H9 (cell line): Measurements from ENCODE around the gene ZBTB20. TPM values are rescaled to one million over a fixed set of nuclear protein-coding genes. Genes with fewer than 3 reads are reported as not detected.

Experiments
- DNase-seq: peaks from one replicate; pipeline ENCODE4 v3.0.0-alpha.2; 2017
- H2AFZ ChIP-seq: one replicate; pipeline ENCODE4 v1.6.1; 2013; ENCODE audit warnings: mild to moderate bottlenecking, low read length, control low read depth, moderate library complexity
- H2AK5ac ChIP-seq: 2 replicates; pipeline ENCODE4 v1.6.1; 2013; ENCODE audit warnings: low read length, control low read depth, mixed read lengths; ENCODE audit not compliant: insufficient read length
- H2BK120ac ChIP-seq: one replicate; pipeline ENCODE4 v1.6.1; 2013; ENCODE audit warnings: low read depth, mild to moderate bottlenecking, low read length, control low read depth, inconsistent platforms; ENCODE audit not compliant: poor library complexity, severe bottlenecking
- H2BK12ac ChIP-seq: 2 replicates; pipeline ENCODE4 v1.6.1; 2013; ENCODE audit warnings: low read length, control low read depth, mixed read lengths, low read depth; ENCODE audit not compliant: insufficient read length
- H2BK15ac ChIP-seq: 2 replicates; pipeline ENCODE4 v1.6.1; 2013; ENCODE audit warnings: low read depth, low read length, control low read depth
- H2BK20ac ChIP-seq: one replicate; pipeline ENCODE4 v1.6.1; 2013; ENCODE audit warnings: low read depth, mild to moderate bottlenecking, low read length, control low read depth, inconsistent platforms; ENCODE audit not compliant: poor library complexity, severe bottlenecking
- H2BK5ac ChIP-seq: 2 replicates; pipeline ENCODE4 v1.6.1; 2013; ENCODE audit warnings: low read length, control low read depth, mixed read lengths; ENCODE audit not compliant: insufficient read length
- H3K14ac ChIP-seq: 2 replicates; pipeline ENCODE4 v1.6.1; 2013; ENCODE audit warnings: low read length, control low read depth; ENCODE audit not compliant: insufficient read depth
- H3K18ac ChIP-seq: 2 replicates; pipeline ENCODE4 v1.6.1; 2013; ENCODE audit warnings: low read depth, mild to moderate bottlenecking, mixed read lengths, low read length, control low read depth; ENCODE audit not compliant: insufficient read length
- H3K23ac ChIP-seq: 2 replicates; pipeline ENCODE4 v1.6.1; 2013; ENCODE audit warnings: low read length, control low read depth, mixed read lengths, low read depth; ENCODE audit not compliant: insufficient read length
- H3K23me2 ChIP-seq: 2 replicates; pipeline ENCODE4 v1.6.1; 2013; ENCODE audit warnings: low read depth, mild to moderate bottlenecking, mixed read lengths, low read length, control low read depth; ENCODE audit not compliant: insufficient read length, poor library complexity, severe bottlenecking
- H3K27ac ChIP-seq: 2 replicates; pipeline ENCODE4 v1.5.1; 2013; ENCODE audit warnings: low read length, control low read depth, mixed read lengths, low read depth; ENCODE audit not compliant: insufficient read length
- H3K27me3 ChIP-seq: 2 replicates; pipeline ENCODE4 v1.6.1; 2013; ENCODE audit warnings: low read length, control low read depth, inconsistent platforms; ENCODE audit not compliant: insufficient read depth
- H3K4ac ChIP-seq: 2 replicates; pipeline ENCODE4 v1.6.1; 2013; ENCODE audit warnings: low read depth, mild to moderate bottlenecking, control low read depth, inconsistent platforms, low read length, moderate library complexity
- H3K4me1 ChIP-seq: 2 replicates; pipeline ENCODE4 v1.6.1; 2013; ENCODE audit warnings: low read length, control low read depth, inconsistent platforms; ENCODE audit not compliant: insufficient read depth
- H3K4me2 ChIP-seq: 2 replicates; pipeline ENCODE4 v1.6.1; 2013; ENCODE audit warnings: low read length, control low read depth, mixed read lengths; ENCODE audit not compliant: insufficient read length, insufficient read depth
- H3K56ac ChIP-seq: 2 replicates; pipeline ENCODE4 v1.6.1; 2013; ENCODE audit warnings: low read depth, mild to moderate bottlenecking, mixed read lengths, low read length, control low read depth; ENCODE audit not compliant: insufficient read length
- H3K79me1 ChIP-seq: 2 replicates; pipeline ENCODE4 v1.6.1; 2013; ENCODE audit warnings: low read depth, mild to moderate bottlenecking, moderate library complexity, low read length, control low read depth, inconsistent platforms; ENCODE audit not compliant: insufficient read depth, poor library complexity, severe bottlenecking
- H3K79me2 ChIP-seq: 2 replicates; pipeline ENCODE4 v1.6.1; 2013; ENCODE audit warnings: low read length, control low read depth, inconsistent platforms; ENCODE audit not compliant: insufficient read depth
- H3K9ac ChIP-seq: 2 replicates; pipeline ENCODE4 v1.6.1; 2013; ENCODE audit warnings: low read length, control low read depth, mixed read lengths; ENCODE audit not compliant: insufficient read length; ENCODE audit errors: extremely low read depth
- H3K9me3 ChIP-seq: one replicate; pipeline ENCODE4 v1.6.1; 2013; ENCODE audit warnings: low read depth, low read length, inconsistent platforms; ENCODE audit not compliant: control insufficient read depth
- H3T11ph ChIP-seq: one replicate; pipeline ENCODE4 v1.6.1; 2013; ENCODE audit warnings: mild to moderate bottlenecking, low read length, control low read depth, inconsistent platforms
- H4K20me1 ChIP-seq: one replicate; pipeline ENCODE4 v1.6.1; 2013; ENCODE audit not compliant: control insufficient read depth, insufficient read length, insufficient read depth
- H4K5ac ChIP-seq: 2 replicates; pipeline ENCODE4 v1.6.1; 2013; ENCODE audit warnings: low read depth, mild to moderate bottlenecking, mixed read lengths, low read length, control low read depth; ENCODE audit not compliant: insufficient read length
- H4K8ac ChIP-seq: replicated peaks from 2 replicates; pipeline ENCODE4 v1.6.1; 2013; ENCODE audit warnings: low read length, control low read depth, mixed read lengths, low read depth; ENCODE audit not compliant: insufficient read length
- H4K91ac ChIP-seq: 2 replicates; pipeline ENCODE4 v1.6.1; 2013; ENCODE audit warnings: low read depth, mild to moderate bottlenecking, moderate library complexity, mixed read lengths, low read length, control low read depth; ENCODE audit not compliant: insufficient read length
- H3K27ac Mint-ChIP-seq, 3 experiments: 2 replicates in 2 of 3; 3 replicates in 1 of 3; pipeline ENCODE4 v1.8.0; 2020 to 2021; ENCODE audit warnings: mixed read lengths in 3 of 3, mild to moderate bottlenecking in 1 of 3, moderate library complexity in 1 of 3
- H3K27me3 Mint-ChIP-seq: 2 replicates; pipeline ENCODE4 v1.8.0; 2021; ENCODE audit warnings: low read depth, mild to moderate bottlenecking, moderate library complexity, mixed read lengths
- H3K36me3 Mint-ChIP-seq, 3 experiments: 2 replicates in 2 of 3; 3 replicates in 1 of 3; pipeline ENCODE4 v1.8.0; 2020 to 2021; ENCODE audit warnings: low read depth in 3 of 3, mixed read lengths in 3 of 3; ENCODE audit not compliant: insufficient read depth in 1 of 3
- H3K4me1 Mint-ChIP-seq, 2 experiments: 2 replicates each; pipeline ENCODE4 v1.8.0; 2020; ENCODE audit warnings: mixed read lengths in 2 of 2
- H3K4me3 Mint-ChIP-seq, 2 experiments: 2 replicates in 1 of 2; 3 replicates in 1 of 2; pipeline ENCODE4 v1.8.0; 2020 to 2021; ENCODE audit warnings: mild to moderate bottlenecking in 2 of 2, mixed read lengths in 2 of 2, moderate library complexity in 1 of 2
- H3K9me3 Mint-ChIP-seq, 2 experiments: 2 replicates in 1 of 2; 3 replicates in 1 of 2; pipeline ENCODE4 v1.8.0; 2020; ENCODE audit warnings: mild to moderate bottlenecking in 2 of 2, mixed read lengths in 2 of 2, moderate library complexity in 1 of 2
- WGBS: extraction: QIAGEN DNeasy Blood & Tissue Kit; methylation state at CpG from one replicate; pipeline ENCODE4 v1.1.7; 2013; ENCODE audit warnings: missing lambda C conversion rate, low lambda C conversion rate, mixed read lengths; ENCODE audit not compliant: insufficient read length; ENCODE audit errors: extremely low coverage; 5-methylcytosine and 5-hydroxymethylcytosine counted together
- total RNA-seq: library from RNA; stranded (reverse); gene quantifications from 2 replicates; pipeline ENCODE4 v1.2.1, GENCODE V29; 2021
- TF ChIP-seq, protein P1 (sequence below): fragments of 200-600 bp; sonication (generic); conservative IDR thresholded peaks from 3 replicates; pipeline ENCODE4 v1.8.0; 2021; ENCODE audit warnings: antibody characterized with exemption, mild to moderate bottlenecking

Gene ZBTB20
- total RNA-seq, 1 experiment from 2014 or later = 0.70 TPM

DNA sequence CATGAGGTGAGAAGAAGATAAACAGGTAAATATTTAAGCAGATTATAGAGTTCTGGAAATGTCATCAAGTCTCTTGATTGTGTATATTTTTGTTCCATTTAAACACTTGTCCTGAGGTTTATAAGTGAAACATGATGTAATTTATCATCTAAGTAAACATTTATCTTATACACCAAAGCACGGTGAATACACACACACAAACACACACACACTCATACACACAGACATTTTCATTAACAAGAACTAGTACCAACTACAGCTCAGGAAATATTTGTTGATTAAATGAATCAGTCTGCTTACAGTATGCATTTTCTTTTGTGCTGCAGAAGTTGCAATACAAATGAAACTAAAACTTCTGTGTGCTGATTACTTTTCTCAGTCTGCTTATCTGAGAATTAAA lies 357.3 kb downstream of the ZBTB20 start:
- no peak overlapping the region for H3K4ac ChIP-seq
- H2BK5ac ChIP-seq = no peak overlapping the region
- no peaks in the 10 kb centered on the region for H3K4me1 ChIP-seq
- Mint-ChIP-seq H3K36me3 (no peaks in the 10 kb centered on the region), H3K4me3 (no peak overlapping the region), H3K9me3 (no peaks in the 10 kb centered on the region), H3K27me3 (no peaks in the 10 kb centered on the region), H3K27ac (no peak overlapping the region), H3K4me1 (0 out of 4 replicates have a peak, but pooled peaks cover 0 to 2% of the 10 kb centered on the region in 2 experiments)
- no peak overlapping the region for H3K23ac ChIP-seq
- no peak overlapping the region for H3K18ac ChIP-seq
- no peak overlapping the region for H3K14ac ChIP-seq
- H3K9me3 ChIP-seq = no peaks in the 10 kb centered on the region
- H4K20me1 ChIP-seq = no peaks in the 10 kb centered on the region
- no peak overlapping the region for H2AK5ac ChIP-seq
- H2BK12ac ChIP-seq = no peak overlapping the region
- no peak overlapping the region for H2BK15ac ChIP-seq
- DNase-seq = no peak
- H2BK20ac ChIP-seq = no peak overlapping the region
- H3T11ph ChIP-seq = no peak overlapping the region
- no peak overlapping the region for H4K8ac ChIP-seq
- H3K27ac ChIP-seq = no peak overlapping the region
- no peak overlapping the region for H2BK120ac ChIP-seq
- no peaks in the 10 kb centered on the region for H3K79me1 ChIP-seq
- H3K79me2 ChIP-seq = no peaks in the 10 kb centered on the region
- no peak overlapping the region for H2AFZ ChIP-seq
- no peaks in the 10 kb centered on the region for H3K23me2 ChIP-seq
- H3K4me2 ChIP-seq = no peak overlapping the region
- H3K9ac ChIP-seq = no peak overlapping the region
- no peak overlapping the region for H4K5ac ChIP-seq
- TF ChIP-seq, protein P1, sequence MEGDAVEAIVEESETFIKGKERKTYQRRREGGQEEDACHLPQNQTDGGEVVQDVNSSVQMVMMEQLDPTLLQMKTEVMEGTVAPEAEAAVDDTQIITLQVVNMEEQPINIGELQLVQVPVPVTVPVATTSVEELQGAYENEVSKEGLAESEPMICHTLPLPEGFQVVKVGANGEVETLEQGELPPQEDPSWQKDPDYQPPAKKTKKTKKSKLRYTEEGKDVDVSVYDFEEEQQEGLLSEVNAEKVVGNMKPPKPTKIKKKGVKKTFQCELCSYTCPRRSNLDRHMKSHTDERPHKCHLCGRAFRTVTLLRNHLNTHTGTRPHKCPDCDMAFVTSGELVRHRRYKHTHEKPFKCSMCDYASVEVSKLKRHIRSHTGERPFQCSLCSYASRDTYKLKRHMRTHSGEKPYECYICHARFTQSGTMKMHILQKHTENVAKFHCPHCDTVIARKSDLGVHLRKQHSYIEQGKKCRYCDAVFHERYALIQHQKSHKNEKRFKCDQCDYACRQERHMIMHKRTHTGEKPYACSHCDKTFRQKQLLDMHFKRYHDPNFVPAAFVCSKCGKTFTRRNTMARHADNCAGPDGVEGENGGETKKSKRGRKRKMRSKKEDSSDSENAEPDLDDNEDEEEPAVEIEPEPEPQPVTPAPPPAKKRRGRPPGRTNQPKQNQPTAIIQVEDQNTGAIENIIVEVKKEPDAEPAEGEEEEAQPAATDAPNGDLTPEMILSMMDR = no peak
- H3K56ac ChIP-seq = no peak overlapping the region
- no peak overlapping the region for H4K91ac ChIP-seq
- H3K27me3 ChIP-seq = no peaks in the 10 kb centered on the region
- no CpG with 5 or more reads among the region's 1 CpG for WGBS
